GM10248 (cell line): Measurements from ENCODE around the gene SCUBE1.

ENCODE experiments used
- CTCF ChIA-PET: fragments of 300-600 bp; sonication (Branson Sonifier 250); formaldehyde crosslinking; extraction: SDS; loops from one replicate; lab custom pipeline; 2021; ENCODE audit warnings: antibody characterized with exemption; lab: Yijun Ruan, JAX
- POLR2A ChIA-PET: fragments of 350-650 bp; sonication (Branson Sonifier 250); formaldehyde crosslinking; extraction: SDS; loops from one replicate; lab custom pipeline; 2020; ENCODE audit warnings: antibody characterized with exemption; lab: Yijun Ruan, JAX
- DNase-seq: peaks from one replicate; pipeline ENCODE4 v3.0.0; 2012; ENCODE audit errors: extremely low spot score
- CTCF ChIP-seq: IDR thresholded peaks from 2 replicates; pipeline ENCODE4 v1.5.1; 2012; ENCODE audit warnings: mild to moderate bottlenecking, low read depth; ENCODE audit errors: extremely low read depth, missing control alignments, control extremely low read depth

SCUBE1 gene

GRCh38 chr22:43333156-43333555 is 10.0 kb downstream of the SCUBE1 start:
- TF ChIP-seq CTCF: no peak
- CTCF ChIA-PET: interaction anchor here (1.1 to 2.4 kb wide), 4 partner anchors 13 to 102 kb away, joined by 3 to 10 read pairs (median 6); no protein-coding TSS in a partner anchor
- POLR2A ChIA-PET: no interaction called here
- no peak for DNase-seq

- no peak for DNase-seq
- ChIA-PET CTCF (interaction anchor here (1.9 to 2.4 kb wide), 2 partner anchors 18 to 101 kb away, joined by 4 to 10 read pairs; no protein-coding TSS in a partner anchor), POLR2A (no interaction called here)
- TF ChIP-seq CTCF: no peak
Observed at GRCh38 chr22:43331698-43332097, 11.5 kb downstream of the SCUBE1 start.

GRCh38 chr22:43331069-43331451 is 12.1 kb downstream of the SCUBE1 start:
- CTCF ChIA-PET: interaction anchor here (1.2 to 3.8 kb wide), 3 partner anchors 15 to 25 kb away, joined by 3 to 14 read pairs (median 4); no protein-coding TSS in a partner anchor
- DNase-seq: no peak
- POLR2A ChIA-PET: no interaction called here
- no peak for TF ChIP-seq CTCF

- CTCF ChIA-PET: interaction anchor here (1.2 to 3.8 kb wide), 3 partner anchors 16 to 24 kb away, joined by 3 to 14 read pairs (median 4); no protein-coding TSS in a partner anchor
- DNase-seq: no peak
- POLR2A ChIA-PET: no interaction called here
- TF ChIP-seq CTCF: no peak
Observed at GRCh38 chr22:43330178-43331068, 12.7 kb downstream of the SCUBE1 start.

GRCh38 chr22:43329061-43329460 is 14.1 kb downstream of the SCUBE1 start:
- POLR2A ChIA-PET: no interaction called here
- no peak for DNase-seq
- CTCF ChIA-PET: interaction anchor here (3.8 kb wide), 1 partner anchor 17 kb away, joined by 14 read pairs; no protein-coding TSS in a partner anchor
- no peak for TF ChIP-seq CTCF

- no peak for TF ChIP-seq CTCF
- ChIA-PET CTCF (interaction anchor here (3.8 kb wide), 1 partner anchor 19 kb away, joined by 14 read pairs; no protein-coding TSS in a partner anchor), POLR2A (no interaction called here)
- DNase-seq: no peak
Observed at GRCh38 chr22:43327157-43327438, 16.1 kb downstream of the SCUBE1 start.
